ENCODE measurements around the gene GRID1. TPM values are rescaled to one million over a fixed set of nuclear protein-coding genes. Genes with fewer than 3 reads are reported as not detected.

GRID1 gene
- total RNA-seq, 4 donors from 2014 or later, result 0.35 to 10.7 (median 1.3) TPM

DNA sequence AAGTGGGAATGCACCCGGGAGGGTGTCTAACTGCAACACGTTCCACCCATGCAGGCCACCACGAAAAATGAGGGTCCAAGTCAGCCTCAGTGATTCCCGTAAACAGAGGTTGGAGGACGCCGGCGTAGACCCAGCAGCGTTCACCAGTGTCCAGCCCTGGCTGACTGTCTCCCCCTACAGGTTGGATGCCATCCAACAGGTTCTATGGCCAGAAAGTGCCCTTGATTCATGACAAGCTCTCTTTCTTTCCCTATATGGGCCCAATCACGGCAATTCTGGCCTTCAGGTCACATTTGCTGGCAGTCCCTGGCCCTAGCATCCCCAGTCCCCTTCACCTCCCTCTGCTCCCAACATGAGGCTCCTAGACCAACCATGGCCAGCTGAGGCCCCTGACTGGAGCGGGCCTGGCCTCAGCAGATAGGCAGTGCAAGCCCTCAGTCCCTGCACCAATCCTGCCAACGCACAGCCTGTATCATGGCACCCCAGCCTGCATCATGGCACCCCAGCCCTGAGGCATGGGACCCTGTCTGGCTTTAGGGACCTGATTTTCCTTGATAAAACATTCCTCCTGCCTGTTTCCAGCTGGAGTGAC lies 227.4 kb downstream of the GRID1 start:
- no peaks in the 10 kb centered on the region for H3K36me3 ChIP-seq
- H3K27me3 ChIP-seq, result no peaks in the 10 kb centered on the region
- TF ChIP-seq POLR2A (IDR thresholded peaks at IDR 0.05), result no peak
- TF ChIP-seq, protein P1, sequence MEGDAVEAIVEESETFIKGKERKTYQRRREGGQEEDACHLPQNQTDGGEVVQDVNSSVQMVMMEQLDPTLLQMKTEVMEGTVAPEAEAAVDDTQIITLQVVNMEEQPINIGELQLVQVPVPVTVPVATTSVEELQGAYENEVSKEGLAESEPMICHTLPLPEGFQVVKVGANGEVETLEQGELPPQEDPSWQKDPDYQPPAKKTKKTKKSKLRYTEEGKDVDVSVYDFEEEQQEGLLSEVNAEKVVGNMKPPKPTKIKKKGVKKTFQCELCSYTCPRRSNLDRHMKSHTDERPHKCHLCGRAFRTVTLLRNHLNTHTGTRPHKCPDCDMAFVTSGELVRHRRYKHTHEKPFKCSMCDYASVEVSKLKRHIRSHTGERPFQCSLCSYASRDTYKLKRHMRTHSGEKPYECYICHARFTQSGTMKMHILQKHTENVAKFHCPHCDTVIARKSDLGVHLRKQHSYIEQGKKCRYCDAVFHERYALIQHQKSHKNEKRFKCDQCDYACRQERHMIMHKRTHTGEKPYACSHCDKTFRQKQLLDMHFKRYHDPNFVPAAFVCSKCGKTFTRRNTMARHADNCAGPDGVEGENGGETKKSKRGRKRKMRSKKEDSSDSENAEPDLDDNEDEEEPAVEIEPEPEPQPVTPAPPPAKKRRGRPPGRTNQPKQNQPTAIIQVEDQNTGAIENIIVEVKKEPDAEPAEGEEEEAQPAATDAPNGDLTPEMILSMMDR (IDR thresholded peaks at IDR 0.05), result peak in 3 of 6 experiments; percentile 28 to 39 (median 38)
- H3K4me3 ChIP-seq, result no peak overlapping the region
- DNase-seq, result peak in 2 of 3 donors; percentile 18 to 45
- H3K27ac ChIP-seq, result no peak overlapping the region
- H3K4me1 ChIP-seq, result no peaks in the 10 kb centered on the region
- no peaks in the 10 kb centered on the region for H3K9me3 ChIP-seq

DNA sequence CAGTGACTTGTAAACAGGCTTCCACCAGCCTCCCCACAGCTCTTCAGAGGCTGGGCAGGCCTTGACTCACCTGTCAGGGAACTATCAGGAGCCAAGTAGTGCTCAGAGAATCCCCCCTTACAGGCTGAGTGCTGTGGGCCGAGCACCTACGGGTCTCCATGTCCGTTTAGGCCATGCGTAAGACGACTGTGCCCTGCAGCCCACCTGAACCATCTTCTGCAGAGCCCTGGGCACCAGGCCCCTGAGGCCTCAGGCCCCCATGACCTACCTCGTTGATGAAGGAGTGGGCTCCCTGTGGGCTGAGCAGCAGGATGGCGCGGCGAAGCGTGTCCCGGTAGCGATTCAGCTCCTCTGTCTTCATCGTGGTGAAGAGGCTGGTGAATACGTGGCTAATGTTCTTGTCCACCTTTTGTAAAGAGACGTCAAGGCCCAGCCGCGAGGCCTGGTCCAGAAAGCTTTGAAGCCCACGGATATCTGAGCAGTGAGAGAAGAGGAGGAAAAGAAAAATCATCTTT lies 228.0 kb downstream of the GRID1 start:
- Histone ChIP-seq H3K27ac (no peak overlapping the region), H3K9me3 (no peaks in the 10 kb centered on the region), H3K4me1 (no peaks in the 10 kb centered on the region), H3K27me3 (no peaks in the 10 kb centered on the region), H3K36me3 (no peaks in the 10 kb centered on the region), H3K4me3 (no peak overlapping the region)
- TF ChIP-seq, protein P1 (IDR thresholded peaks at IDR 0.05), result no peak
- TF ChIP-seq POLR2A (IDR thresholded peaks at IDR 0.05), result no peak
- peak in 1 of 3 donors; percentile 36 for DNase-seq

DNA sequence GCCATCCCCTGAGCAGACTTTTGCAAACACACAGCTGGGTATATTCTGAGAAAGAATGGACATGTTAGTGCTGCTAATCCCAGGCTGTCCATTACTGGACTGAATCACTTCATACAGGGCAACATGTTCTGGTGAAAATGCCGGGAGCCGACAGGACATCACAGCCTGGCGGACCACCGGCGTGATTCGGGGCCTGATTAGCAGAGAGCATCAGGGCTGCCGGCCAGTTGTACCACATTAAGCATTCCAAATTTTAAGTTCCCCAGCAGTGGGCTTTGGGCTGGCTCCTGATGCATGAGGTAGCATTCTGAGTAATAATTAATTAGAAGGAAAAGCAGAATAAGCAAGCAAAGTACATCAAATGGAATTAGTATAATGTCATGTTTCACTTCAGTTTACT lies 229.0 kb downstream of the GRID1 start:
- no peaks in the 10 kb centered on the region for H3K9me3 ChIP-seq
- H3K27me3 ChIP-seq, result no peaks in the 10 kb centered on the region
- TF ChIP-seq, protein P1 (IDR thresholded peaks at IDR 0.05), result no peak
- TF ChIP-seq POLR2A (IDR thresholded peaks at IDR 0.05), result no peak
- no peak overlapping the region for H3K4me3 ChIP-seq
- H3K4me1 ChIP-seq, result no peaks in the 10 kb centered on the region
- H3K36me3 ChIP-seq, result no peaks in the 10 kb centered on the region
- no peak overlapping the region for H3K27ac ChIP-seq
- DNase-seq, result peak in 1 of 3 donors; percentile 3

DNA sequence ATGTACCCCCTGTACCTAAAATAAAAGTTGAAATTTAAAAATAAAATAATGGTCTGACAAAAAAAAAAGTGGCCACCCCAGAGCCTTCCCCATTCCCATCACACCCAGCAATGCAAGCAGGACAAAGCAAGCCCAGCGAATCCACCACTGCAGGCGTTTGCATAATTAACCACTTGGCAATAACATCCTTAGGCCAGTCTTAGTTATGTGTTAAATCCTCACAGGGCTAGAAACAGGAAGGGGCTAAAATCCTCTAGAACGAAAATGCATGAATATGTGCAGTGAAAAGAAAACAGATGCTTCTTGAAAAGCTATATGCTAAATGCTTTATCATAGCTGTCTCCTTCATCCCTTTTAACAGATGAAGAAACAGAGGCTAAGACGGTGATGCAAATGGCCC lies 229.7 kb downstream of the GRID1 start:
- Histone ChIP-seq H3K36me3 (no peaks in the 10 kb centered on the region), H3K4me3 (no peak overlapping the region), H3K27me3 (no peaks in the 10 kb centered on the region), H3K27ac (no peak overlapping the region), H3K9me3 (no peaks in the 10 kb centered on the region), H3K4me1 (no peaks in the 10 kb centered on the region)
- no peak for DNase-seq
- TF ChIP-seq, protein P1 (IDR thresholded peaks at IDR 0.05), result no peak
- TF ChIP-seq POLR2A (IDR thresholded peaks at IDR 0.05), result no peak

DNA sequence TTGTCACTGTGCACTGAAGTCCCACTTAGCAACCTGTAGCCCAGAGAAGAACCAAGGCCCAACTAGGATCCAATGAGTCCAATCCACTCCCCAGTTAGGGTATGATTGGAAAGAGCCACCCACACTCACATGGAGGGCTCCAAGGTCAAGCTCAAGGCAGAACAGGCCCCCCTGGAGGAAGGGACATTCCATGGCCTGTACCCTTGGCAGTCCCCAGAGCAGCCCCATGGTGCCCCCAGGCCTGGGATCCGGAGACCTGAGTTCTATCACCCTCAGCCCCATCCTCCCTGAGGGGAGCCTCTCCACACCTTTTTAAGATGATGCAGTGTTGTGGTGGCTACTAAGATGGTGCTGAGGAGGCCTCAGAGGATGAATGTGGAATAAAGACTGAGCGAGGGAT lies 231.4 kb downstream of the GRID1 start:
- H3K9me3 ChIP-seq, result no peaks in the 10 kb centered on the region
- H3K4me3 ChIP-seq, result no peak overlapping the region

More for the DNA sequence above, 231.4 kb downstream of the GRID1 start:
- Histone ChIP-seq H3K36me3 (no peaks in the 10 kb centered on the region), H3K27me3 (no peaks in the 10 kb centered on the region), H3K27ac (no peak overlapping the region), H3K4me1 (no peaks in the 10 kb centered on the region)
- no peak for DNase-seq
- TF ChIP-seq, protein P1 (IDR thresholded peaks at IDR 0.05), result no peak
- TF ChIP-seq POLR2A (IDR thresholded peaks at IDR 0.05), result no peak

All from Peyer's patch (tissue), 4 donors.